CD4-positive, alpha-beta T cell treated with Interleukin-17A for 1 hour (primary cell): ENCODE measurements around the gene TBL1XR1.

Experiments used
- DNase-seq: peaks from one replicate; pipeline ENCODE4 v3.0.0-alpha.2; 2020

TBL1XR1 gene

GRCh38 chr3:176995946-176996345 lies 201.3 kb downstream of the TBL1XR1 start:
- DNase-seq, result no peak

- DNase-seq, result no peak
These were observed 202.1 kb downstream of the TBL1XR1 start for GRCh38 chr3:176994891-176995781.

- no peak for DNase-seq
These were observed 202.9 kb downstream of the TBL1XR1 start for GRCh38 chr3:176994393-176994792.

- no peak for DNase-seq
These were observed 204.3 kb downstream of the TBL1XR1 start for GRCh38 chr3:176992978-176993377.

GRCh38 chr3:176992565-176992964 lies 204.7 kb downstream of the TBL1XR1 start:
- DNase-seq, result no peak

- DNase-seq, result no peak
These were observed 208.5 kb downstream of the TBL1XR1 start for GRCh38 chr3:176988795-176989194.

- DNase-seq, result no peak
These were observed 209.2 kb downstream of the TBL1XR1 start for GRCh38 chr3:176987901-176988650.

- no peak for DNase-seq
These were observed 218.8 kb downstream of the TBL1XR1 start for GRCh38 chr3:176978441-176978840.

GRCh38 chr3:176977331-176977730 lies 220.0 kb downstream of the TBL1XR1 start:
- no peak for DNase-seq

- DNase-seq, result no peak
These were observed 220.7 kb downstream of the TBL1XR1 start for GRCh38 chr3:176976586-176976985.

GRCh38 chr3:176974279-176974678 lies 223.0 kb downstream of the TBL1XR1 start:
- no peak for DNase-seq

- DNase-seq, result no peak
These were observed 225.6 kb downstream of the TBL1XR1 start for GRCh38 chr3:176971613-176972174.

GRCh38 chr3:176970770-176971169 lies 226.5 kb downstream of the TBL1XR1 start:
- no peak for DNase-seq

- no peak for DNase-seq
These were observed 227.8 kb downstream of the TBL1XR1 start for GRCh38 chr3:176969506-176969905.
